GDM1 (cell line): ENCODE results near the gene SLC15A5.

Source experiments
- DNase-seq: peaks from one replicate; lab custom pipeline; 2025; lab: John Stamatoyannopoulos, UW

Gene SLC15A5

DNA sequence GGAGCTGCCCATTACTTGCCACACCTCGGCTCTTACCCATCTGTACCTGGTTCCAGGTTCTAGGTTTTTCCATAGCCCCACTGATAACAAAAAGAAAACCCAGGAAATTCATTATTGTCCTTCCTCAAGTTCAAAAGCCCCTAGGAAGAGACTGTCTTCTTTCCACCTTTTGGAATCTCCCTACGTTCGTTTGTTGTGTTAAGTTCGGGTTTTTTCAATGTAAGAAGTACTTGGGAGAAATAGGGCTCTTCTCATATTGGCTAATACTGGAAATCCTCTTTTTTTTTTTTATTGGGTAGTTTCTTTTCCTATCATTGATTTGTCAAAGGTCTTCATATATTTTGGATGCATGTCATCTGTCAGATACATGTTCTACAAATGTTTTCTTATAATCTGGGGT, 17.3 kb downstream of the SLC15A5 start:
- DNase-seq = no peak

DNA sequence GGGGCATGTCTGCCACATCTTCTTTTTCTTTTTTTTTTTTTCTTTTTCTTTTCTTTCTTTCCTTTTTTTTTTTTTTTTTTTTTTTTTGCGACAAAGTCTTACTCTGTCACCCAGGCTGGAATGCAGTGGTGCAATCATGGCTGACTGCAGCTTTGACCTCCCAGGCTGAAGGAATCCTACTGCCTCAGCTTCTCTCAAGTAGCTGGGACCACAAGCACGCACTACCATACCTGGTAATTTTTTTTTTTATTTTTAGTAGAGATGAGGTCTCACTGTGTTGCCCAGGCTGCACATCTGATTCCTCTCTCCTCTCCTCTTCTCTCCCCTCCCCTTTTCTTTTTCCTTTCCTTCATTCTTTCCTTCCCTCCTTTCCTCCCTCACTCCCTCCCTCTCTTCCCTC, 18.5 kb downstream of the SLC15A5 start:
- no peak for DNase-seq

GRCh38 chr12:16246264-16246663, 31.2 kb downstream of the SLC15A5 start:
- no peak for DNase-seq

DNA sequence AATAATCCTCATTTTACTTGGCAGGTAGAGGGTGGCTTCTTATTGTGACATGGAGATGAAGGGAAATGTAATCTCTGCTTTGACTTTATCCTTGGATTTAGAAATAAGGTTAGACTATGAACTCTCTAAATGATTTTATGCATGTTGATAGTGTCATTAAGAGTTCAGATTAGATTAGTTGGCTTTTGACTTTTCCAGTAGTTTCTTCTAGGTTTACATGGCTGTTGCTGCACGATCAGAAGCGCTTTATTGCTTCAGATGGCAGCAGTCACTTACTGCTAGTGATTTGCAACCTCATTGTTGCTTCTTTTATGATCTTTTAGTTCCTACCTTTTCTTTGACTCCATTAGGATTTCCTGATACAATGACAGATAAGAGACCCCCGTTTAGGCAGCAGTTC, 32.3 kb downstream of the SLC15A5 start:
- DNase-seq = no peak

GRCh38 chr12:16243487-16244412, 33.7 kb downstream of the SLC15A5 start:
- DNase-seq = no peak

GRCh38 chr12:16241346-16241745, 36.1 kb downstream of the SLC15A5 start:
- DNase-seq = no peak

DNA sequence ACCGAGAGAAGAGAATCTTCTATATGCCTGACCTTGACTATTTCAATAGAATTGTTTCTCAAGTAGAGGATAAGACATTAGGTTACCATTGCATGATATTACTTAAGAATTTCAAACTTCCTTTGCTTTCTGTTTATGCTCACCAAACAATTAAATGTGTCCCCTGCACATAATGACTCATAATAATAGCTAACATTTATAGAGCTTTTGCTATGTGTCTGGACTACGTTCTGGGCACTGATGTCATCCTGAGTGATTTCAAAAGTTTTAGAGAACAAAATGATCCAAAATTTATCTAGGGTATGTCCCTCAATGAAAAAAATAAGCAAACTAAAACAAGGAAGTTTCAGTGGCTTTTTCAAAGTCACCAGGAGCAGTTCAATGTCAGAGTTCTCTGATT, 38.8 kb downstream of the SLC15A5 start:
- DNase-seq = no peak

GRCh38 chr12:16229676-16230075, 47.8 kb downstream of the SLC15A5 start:
- DNase-seq = no peak

GRCh38 chr12:16228067-16228466, 49.4 kb downstream of the SLC15A5 start:
- no peak for DNase-seq

- DNase-seq = no peak
Measured at GRCh38 chr12:16225692-16226091, 51.8 kb downstream of the SLC15A5 start.

- no peak for DNase-seq
Measured at GRCh38 chr12:16224196-16224595, 53.3 kb downstream of the SLC15A5 start.

GRCh38 chr12:16221776-16222175, 55.7 kb downstream of the SLC15A5 start:
- no peak for DNase-seq

- no peak for DNase-seq
Measured at GRCh38 chr12:16220120-16220519, 57.4 kb downstream of the SLC15A5 start.

GRCh38 chr12:16218934-16219751, 58.3 kb downstream of the SLC15A5 start:
- DNase-seq = no peak

DNA sequence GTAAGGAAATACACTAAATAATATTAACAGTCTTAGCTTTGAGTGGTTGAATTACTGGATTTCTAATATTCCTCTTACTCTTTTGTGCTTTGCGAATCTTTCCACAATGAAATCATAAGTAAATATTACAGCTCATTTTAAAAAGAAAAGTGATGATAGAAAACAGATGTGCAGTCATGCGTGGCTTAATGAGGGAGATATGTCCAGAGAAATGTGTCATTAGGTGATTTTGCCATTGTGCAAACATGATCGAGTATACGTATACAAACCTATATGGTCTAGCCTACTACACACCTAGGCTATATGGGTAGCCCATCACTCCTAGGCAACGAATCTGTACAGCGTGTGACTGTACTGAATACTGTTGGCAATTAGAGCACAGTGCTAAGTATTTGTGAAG, 59.3 kb downstream of the SLC15A5 start:
- DNase-seq = no peak

- DNase-seq = no peak
Measured at GRCh38 chr12:16211731-16212130, 65.8 kb downstream of the SLC15A5 start.

GRCh38 chr12:16198884-16199283, 78.6 kb downstream of the SLC15A5 start:
- DNase-seq = no peak

- no peak for DNase-seq
Measured at GRCh38 chr12:16197600-16197999, 79.9 kb downstream of the SLC15A5 start.

DNA sequence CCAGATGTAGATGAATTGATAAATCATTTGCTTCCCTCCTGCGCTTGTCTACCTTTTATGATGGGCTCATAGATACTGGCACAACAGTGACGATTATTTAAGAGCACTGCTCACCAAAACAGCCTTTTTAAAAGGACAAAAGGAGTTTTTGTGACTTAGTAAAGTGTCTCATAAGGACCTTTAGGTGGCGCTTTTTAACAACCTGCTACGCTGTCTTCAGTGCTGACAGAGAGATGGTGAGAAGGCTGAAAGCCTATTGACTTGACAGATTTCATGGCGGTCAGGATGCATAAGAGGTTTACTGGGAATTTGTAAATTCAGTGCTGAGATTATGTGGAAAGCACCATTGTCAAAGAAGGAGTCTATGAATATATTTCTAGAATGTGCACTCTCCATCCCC, 87.6 kb downstream of the SLC15A5 start:
- DNase-seq = no peak

- no peak for DNase-seq
Measured at GRCh38 chr12:16187660-16188059, 89.8 kb downstream of the SLC15A5 start.

- DNase-seq = no peak
Measured at GRCh38 chr12:16184681-16185080, 92.8 kb downstream of the SLC15A5 start.

GRCh38 chr12:16183541-16183940, 93.9 kb downstream of the SLC15A5 start:
- no peak for DNase-seq

DNA sequence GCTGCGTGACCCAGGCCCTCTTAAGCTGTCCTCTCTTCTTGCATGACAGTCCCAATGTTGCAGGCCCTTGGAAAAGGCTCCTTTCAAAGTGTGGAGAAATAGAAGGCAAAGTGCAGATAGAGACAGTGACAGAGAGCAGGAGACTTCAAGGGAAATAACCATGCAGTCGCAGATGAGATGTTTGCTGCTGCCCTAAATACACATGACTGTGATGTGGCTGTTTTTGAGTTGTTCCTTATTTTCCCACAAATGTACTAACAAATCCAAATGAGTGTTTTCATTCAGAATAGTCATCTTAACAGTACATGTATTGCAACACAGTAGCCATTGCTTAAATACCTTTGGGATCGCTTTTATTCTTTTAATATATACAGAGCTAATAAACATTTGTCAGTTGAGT, 101.6 kb downstream of the SLC15A5 start:
- DNase-seq = no peak
